Fibroblast of lung (primary cell): Measurements from ENCODE around the gene BCL7B. TPM values are rescaled to one million over a fixed set of nuclear protein-coding genes. Genes with fewer than 3 reads are reported as not detected.

ENCODE experiments used
- DNase-seq, 2 donors: peaks; one replicate each; pipeline versions ENCODE4 v3.0.0 to v3.0.0-alpha.2; 2010; ENCODE audit warnings: low read depth in 2 of 2
- H2AFZ ChIP-seq: 2 replicates; pipeline ENCODE4 v1.5.1; 2012; ENCODE audit warnings: low read length, control low read depth, inconsistent platforms
- H3K27ac ChIP-seq: 2 replicates; pipeline ENCODE4 v1.5.1; 2011; ENCODE audit warnings: low read length, control low read depth; ENCODE audit not compliant: insufficient read depth
- H3K27me3 ChIP-seq: 2 replicates; pipeline ENCODE4 v1.5.1; 2011; ENCODE audit warnings: mild to moderate bottlenecking, low read length; ENCODE audit not compliant: control insufficient read depth, insufficient read depth
- H3K36me3 ChIP-seq: 2 replicates; pipeline ENCODE4 v1.5.1; 2011; ENCODE audit warnings: low read length; ENCODE audit not compliant: control insufficient read depth, insufficient read depth
- H3K4me1 ChIP-seq: 2 replicates; pipeline ENCODE4 v1.5.1; 2011; ENCODE audit warnings: low read length; ENCODE audit not compliant: control insufficient read depth, insufficient read depth; ENCODE audit errors: extremely low read depth
- H3K4me2 ChIP-seq: 2 replicates; pipeline ENCODE4 v1.5.1; 2011; ENCODE audit warnings: low read length, control low read depth; ENCODE audit not compliant: insufficient read depth; ENCODE audit errors: extremely low read depth
- H3K4me3 ChIP-seq, 4 experiments: fragments of 200-600 bp in 1 of 4; sonication (generic) in 1 of 4; replicated peaks in 1 of 4; 2 replicates each; pipeline ENCODE4 v1.5.1; 2011 to 2016; ENCODE audit warnings: low read length in 4 of 4, low read depth in 3 of 4, mild to moderate bottlenecking in 3 of 4, control low read depth in 2 of 4, inconsistent platforms in 1 of 4, mixed read lengths in 1 of 4; ENCODE audit not compliant: insufficient read depth in 1 of 4; ENCODE audit errors: control extremely low read depth in 1 of 4
- H3K79me2 ChIP-seq: 2 replicates; pipeline ENCODE4 v1.5.1; 2012; ENCODE audit warnings: mild to moderate bottlenecking, low read length, inconsistent platforms; ENCODE audit not compliant: control insufficient read depth, insufficient read depth
- H3K9ac ChIP-seq: 2 replicates; pipeline ENCODE4 v1.5.1; 2011; ENCODE audit warnings: mild to moderate bottlenecking, low read length, control low read depth; ENCODE audit not compliant: insufficient read depth
- H3K9me3 ChIP-seq: 2 replicates; pipeline ENCODE4 v1.5.1; 2012; ENCODE audit warnings: low read depth, low read length; ENCODE audit not compliant: control insufficient read depth, insufficient read depth
- H4K20me1 ChIP-seq: 2 replicates; pipeline ENCODE4 v1.5.1; 2011; ENCODE audit warnings: low read length; ENCODE audit not compliant: control insufficient read depth, insufficient read depth; ENCODE audit errors: extremely low read depth
- CTCF ChIP-seq, 2 donors: IDR thresholded peaks in 1 of 2; conservative IDR thresholded peaks in 1 of 2; 1 replicate in 1 of 2; 2 replicates in 1 of 2; pipeline ENCODE4 v1.5.1; 2011 to 2012; ENCODE audit warnings: low read length in 2 of 2, control low read depth in 1 of 2, inconsistent platforms in 1 of 2, low read depth in 1 of 2, mild to moderate bottlenecking in 1 of 2
- EZH2 ChIP-seq: IDR thresholded peaks from 2 replicates; pipeline ENCODE4 v1.5.1; 2012; ENCODE audit warnings: low read length, control low read depth, mild to moderate bottlenecking; ENCODE audit errors: missing control alignments
- polyA plus RNA-seq, 2 donors: library from polyadenylated mRNA; depleted of rRNA in 1 of 2; stranded (reverse) in 1 of 2; unstranded in 1 of 2; fragments of >200 nt; gene quantifications; 2 replicates each; pipeline ENCODE4 v1.2.1, GENCODE V29; 2011 to 2012; ENCODE audit warnings: missing spikeins in 1 of 2
- total RNA-seq: library from RNA; depleted of rRNA; stranded (reverse); fragments of >200 nt; gene quantifications from 2 replicates; pipeline ENCODE4 v1.2.1, GENCODE V29; 2014

Gene BCL7B
- total and polyA plus RNA-seq, 2 donors (not counting 1 experiment from before 2014, with no cell fraction given): 26.9 to 53.9 TPM

GRCh38 chr7:73593207-73594045, 35.9 kb upstream of the BCL7B start:
- DNase-seq: no peak
- H3K27me3 ChIP-seq: no peaks in the 10 kb centered on the region
- H3K79me2 ChIP-seq: no peaks in the 10 kb centered on the region
- no peaks in the 10 kb centered on the region for H3K4me1 ChIP-seq
- no peaks in the 10 kb centered on the region for H3K9me3 ChIP-seq
- H3K27ac ChIP-seq: no peak overlapping the region
- H3K4me3 ChIP-seq: no peak overlapping the region
- H3K9ac ChIP-seq: no peak overlapping the region
- H2AFZ ChIP-seq: no peak overlapping the region
- H3K4me2 ChIP-seq: no peak overlapping the region
- no peaks in the 10 kb centered on the region for H4K20me1 ChIP-seq
- no peak for TF ChIP-seq EZH2
- no peak for TF ChIP-seq CTCF (conservative IDR thresholded peaks at IDR 0.05 in 1 of 2, IDR thresholded peaks at IDR 0.05 in 1 of 2; ENCODE audit: low read depth in 1 of 2, low read length in 2 of 2)
- H3K36me3 ChIP-seq: no peaks in the 10 kb centered on the region

- no peak overlapping the region for H3K9ac ChIP-seq
- H4K20me1 ChIP-seq: no peaks in the 10 kb centered on the region
- H3K4me2 ChIP-seq: no peak overlapping the region
- H3K9me3 ChIP-seq: no peaks in the 10 kb centered on the region
- no peaks in the 10 kb centered on the region for H3K27me3 ChIP-seq
- TF ChIP-seq EZH2: no peak
- TF ChIP-seq CTCF (conservative IDR thresholded peaks at IDR 0.05 in 1 of 2, IDR thresholded peaks at IDR 0.05 in 1 of 2; ENCODE audit: low read depth in 1 of 2, low read length in 2 of 2): no peak
- H2AFZ ChIP-seq: no peak overlapping the region
- H3K4me1 ChIP-seq: no peaks in the 10 kb centered on the region
- DNase-seq: no peak
- H3K36me3 ChIP-seq: no peaks in the 10 kb centered on the region
- no peaks in the 10 kb centered on the region for H3K79me2 ChIP-seq
- H3K27ac ChIP-seq: no peak overlapping the region
- no peak overlapping the region for H3K4me3 ChIP-seq
Observed at GRCh38 chr7:73586911-73587310, 29.4 kb upstream of the BCL7B start.

DNA sequence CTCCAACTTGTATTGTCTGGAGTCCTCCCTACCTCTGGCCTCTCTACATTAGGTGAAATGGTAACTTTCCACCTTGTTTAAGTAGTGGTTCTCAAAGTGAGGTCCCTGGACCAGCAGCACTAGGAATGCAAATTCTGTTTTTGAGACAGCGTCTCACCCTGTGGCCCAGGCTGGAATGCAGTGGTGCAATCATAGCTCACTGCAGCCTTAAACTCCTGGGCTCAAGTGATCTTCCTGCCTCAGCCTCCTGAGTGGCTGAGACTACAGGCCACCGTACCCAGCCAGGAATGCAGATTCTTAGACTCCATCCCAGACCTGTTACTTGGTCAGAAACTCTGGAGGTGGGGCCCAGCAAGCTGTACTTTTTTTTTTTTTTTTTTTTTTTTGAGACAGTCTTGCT, 27.7 kb upstream of the BCL7B start:
- Histone ChIP-seq H3K27me3 (no peaks in the 10 kb centered on the region), H3K4me3 (no peak overlapping the region), H3K36me3 (no peaks in the 10 kb centered on the region), H3K4me1 (no peaks in the 10 kb centered on the region), H3K79me2 (no peaks in the 10 kb centered on the region), H4K20me1 (no peaks in the 10 kb centered on the region), H3K9ac (no peak overlapping the region), H3K4me2 (no peak overlapping the region), H3K9me3 (no peaks in the 10 kb centered on the region), H3K27ac (no peak overlapping the region), H2AFZ (no peak overlapping the region)
- TF ChIP-seq EZH2 (no peak), CTCF (conservative IDR thresholded peaks at IDR 0.05 in 1 of 2, IDR thresholded peaks at IDR 0.05 in 1 of 2; ENCODE audit: low read depth in 1 of 2, low read length in 2 of 2) (no peak)
- no peak for DNase-seq
